HepG2 (cell line): ENCODE measurements around the gene HSD11B2. TPM values are rescaled to one million over a fixed set of nuclear protein-coding genes. Genes with fewer than 3 reads are reported as not detected.

ENCODE experiments used
- ATAC-seq: fragments of 200-7000 bp; cut with Tn5 transposase; 3 replicates; pipeline ENCODE4 v1.9.1; 2020; ENCODE audit warnings: mild to moderate bottlenecking, moderate library complexity
- BruUV-seq: library from RNA; stranded (reverse); fragments of 400-500 nt; replicated peaks from 2 replicates; lab custom pipeline; 2021; lab: Mats Ljungman, UMichigan
- CTCF ChIA-PET: fragments of 300-600 bp; formaldehyde crosslinking; extraction: SDS; loops from one replicate; lab custom pipeline; 2021; ENCODE audit warnings: low total read pairs, inconsistent platforms, low intra/inter-chr PET ratio; lab: Yijun Ruan, JAX
- POLR2A ChIA-PET: fragments of 350-600 bp; sonication (Branson Sonifier 250); formaldehyde crosslinking; loops from one replicate; lab custom pipeline; 2020; ENCODE audit warnings: antibody characterized with exemption, inconsistent platforms; lab: Yijun Ruan, JAX
- DNase-seq: peaks from one replicate; pipeline ENCODE4 v3.0.0-alpha.2; 2015; ENCODE audit warnings: low spot score
- FAIRE-seq: peaks from 3 replicates; lab custom pipeline; 2011; peaks lifted over from hg19 to GRCh38; lab: Jason Lieb, UNC
- H2AFZ ChIP-seq: one replicate; pipeline ENCODE4 v1.6.1; 2011; ENCODE audit warnings: low read length, inconsistent platforms
- H3K27ac ChIP-seq: fragments of 300-600 bp; 3 replicates; pipeline ENCODE4 v1.8.0; 2011; ENCODE audit warnings: mixed run types, mild to moderate bottlenecking, mixed read lengths, low read length, inconsistent platforms; ENCODE audit not compliant: insufficient read depth; ENCODE audit errors: extremely low read length
- H3K27me3 ChIP-seq, 2 experiments: fragments of 200-600 bp in 1 of 2; 2 replicates in 1 of 2; 3 replicates in 1 of 2; pipeline versions ENCODE4 v1.6.0 to v1.8.0; 2011; ENCODE audit warnings: low read length in 2 of 2, mild to moderate bottlenecking in 2 of 2, moderate library complexity in 2 of 2, inconsistent platforms in 1 of 2; ENCODE audit not compliant: insufficient read depth in 2 of 2, control insufficient read depth in 1 of 2
- H3K36me3 ChIP-seq, 2 experiments: fragments of 200-600 bp in 1 of 2; replicated peaks in 1 of 2; 2 replicates in 1 of 2; 3 replicates in 1 of 2; pipeline versions ENCODE4 v1.5.1 to v1.8.0; 2011; ENCODE audit warnings: low read length in 2 of 2, inconsistent platforms in 1 of 2; ENCODE audit not compliant: insufficient read depth in 2 of 2, control insufficient read depth in 1 of 2
- H3K4me1 ChIP-seq: 2 replicates; pipeline ENCODE4 v1.5.1; 2012; ENCODE audit warnings: low read length, inconsistent platforms; ENCODE audit not compliant: insufficient read depth
- H3K4me2 ChIP-seq: 2 replicates; pipeline ENCODE4 v1.6.0; 2011; ENCODE audit warnings: low read depth, low read length, inconsistent platforms
- H3K4me3 ChIP-seq, 3 experiments: fragments of 200-600 bp in 1 of 3; sonication (generic), shearing (Covaris generic) in 1 of 3; replicated peaks in 1 of 3; 2 replicates each; pipeline ENCODE4 v1.5.1; 2011 to 2016; ENCODE audit warnings: low read length in 3 of 3, inconsistent platforms in 2 of 3, low read depth in 2 of 3, mild to moderate bottlenecking in 2 of 3, control low read depth in 1 of 3, mixed read lengths in 1 of 3; ENCODE audit not compliant: insufficient read depth in 1 of 3
- H3K79me2 ChIP-seq: one replicate; pipeline ENCODE4 v1.6.1; 2011; ENCODE audit warnings: low read length, inconsistent platforms; ENCODE audit not compliant: insufficient read depth
- H3K9ac ChIP-seq: 2 replicates; pipeline ENCODE4 v1.6.0; 2011; ENCODE audit warnings: mild to moderate bottlenecking, low read depth, low read length, inconsistent platforms; ENCODE audit not compliant: insufficient read depth
- H3K9me3 ChIP-seq: 2 replicates; pipeline ENCODE4 v1.5.1; 2012; ENCODE audit warnings: mild to moderate bottlenecking, low read length
- H4K20me1 ChIP-seq: 2 replicates; pipeline ENCODE4 v1.6.0; 2011; ENCODE audit warnings: inconsistent platforms, mild to moderate bottlenecking, low read length, moderate library complexity; ENCODE audit not compliant: insufficient read depth
- FOXP1 ChIP-seq, 2 experiments: fragments of 450-650 bp in 1 of 2; IDR thresholded peaks; 2 replicates each; pipeline ENCODE4 v1.6.1; 2017 to 2018; ENCODE audit warnings: antibody characterized with exemption in 1 of 2
- HNRNPUL1 ChIP-seq: fragments of 200-400 bp; formaldehyde crosslinking; IDR thresholded peaks from 2 replicates; pipeline ENCODE4 v1.6.1; 2017; ENCODE audit warnings: low read depth, mild to moderate bottlenecking, low read length, moderate library complexity
- LCORL ChIP-seq, 2 experiments: fragments of 450-650 bp in 1 of 2; sonication (generic) in 1 of 2; formaldehyde crosslinking in 1 of 2; IDR thresholded peaks; 2 replicates each; pipeline versions ENCODE4 v1.5.0 to v1.6.1; 2017 to 2020; ENCODE audit warnings: antibody characterized with exemption in 1 of 2, missing genetic modification reagents in 1 of 2
- MAFK ChIP-seq, 2 experiments: IDR thresholded peaks in 1 of 2; conservative IDR thresholded peaks in 1 of 2; 2 replicates each; pipeline ENCODE4 v1.6.1; 2011; ENCODE audit warnings: improper control_type of control experiment in 2 of 2, low read length in 2 of 2
- MAZ ChIP-seq, 2 experiments: sonication (generic) in 1 of 2; formaldehyde crosslinking in 1 of 2; IDR thresholded peaks; 2 replicates each; pipeline versions ENCODE4 v1.5.0 to v1.6.1; 2012 to 2020; ENCODE audit warnings: low read depth in 2 of 2, mild to moderate bottlenecking in 2 of 2, borderline replicate concordance in 1 of 2, improper control_type of control experiment in 1 of 2, low read length in 1 of 2, missing genetic modification reagents in 1 of 2, moderate library complexity in 1 of 2
- MEF2D ChIP-seq: sonication (generic); formaldehyde crosslinking; IDR thresholded peaks from 2 replicates; pipeline ENCODE4 v1.5.1; 2020; ENCODE audit warnings: mild to moderate bottlenecking, missing genetic modification reagents
- NONO ChIP-seq, 2 experiments: fragments of 450-650 bp in 1 of 2; sonication (generic) in 1 of 2; formaldehyde crosslinking in 1 of 2; IDR thresholded peaks in 1 of 2; conservative IDR thresholded peaks in 1 of 2; 2 replicates each; pipeline versions ENCODE4 v1.6.1 to v1.8.0; 2017 to 2022; ENCODE audit warnings: mild to moderate bottlenecking in 1 of 2, missing genetic modification reagents in 1 of 2, moderate library complexity in 1 of 2
- NR2F6 ChIP-seq, 2 experiments: IDR thresholded peaks; 2 replicates each; pipeline ENCODE4 v1.6.1; 2016; ENCODE audit warnings: antibody characterized with exemption in 1 of 2, mild to moderate bottlenecking in 1 of 2
- PLRG1 ChIP-seq: fragments of 450-650 bp; conservative IDR thresholded peaks from 2 replicates; pipeline ENCODE4 v1.6.1; 2016
- POLR2AphosphoS5 ChIP-seq: IDR thresholded peaks from 2 replicates; pipeline ENCODE4 v1.6.1; 2012; ENCODE audit warnings: low read depth, low read length
- TCF12 ChIP-seq, 2 experiments: fragments of 450-650 bp in 1 of 2; sonication (generic) in 1 of 2; formaldehyde crosslinking in 1 of 2; IDR thresholded peaks; 2 replicates each; pipeline versions ENCODE4 v1.6.1 to v1.8.0; 2017 to 2022; ENCODE audit warnings: antibody characterized with exemption in 1 of 2, mild to moderate bottlenecking in 1 of 2, missing genetic modification reagents in 1 of 2, moderate library complexity in 1 of 2
- ZNF121 ChIP-seq: sonication (generic); formaldehyde crosslinking; IDR thresholded peaks from 2 replicates; pipeline ENCODE4 v1.5.0; 2020; ENCODE audit warnings: mild to moderate bottlenecking, missing genetic modification reagents
- ZNF296 ChIP-seq: sonication (generic); formaldehyde crosslinking; conservative IDR thresholded peaks from 2 replicates; pipeline ENCODE4 v1.5.0; 2020; ENCODE audit warnings: mild to moderate bottlenecking, missing genetic modification reagents
- ZNF350 ChIP-seq: sonication (generic); formaldehyde crosslinking; IDR thresholded peaks from 2 replicates; pipeline ENCODE4 v1.4.0; 2020; ENCODE audit warnings: mild to moderate bottlenecking, low read depth, missing genetic modification reagents, borderline replicate concordance
- ZNF746 ChIP-seq: sonication (generic); formaldehyde crosslinking; IDR thresholded peaks from 2 replicates; pipeline ENCODE4 v1.8.0; 2022; ENCODE audit warnings: mild to moderate bottlenecking, missing genetic modification reagents
- ZNF816 ChIP-seq: sonication (generic); formaldehyde crosslinking; IDR thresholded peaks from 2 replicates; pipeline ENCODE4 v1.8.0; 2022; ENCODE audit warnings: missing genetic modification reagents, mild to moderate bottlenecking, borderline replicate concordance
- WGBS: methylation state at CpG from one replicate; pipeline ENCODE4 v1.1.6; 2017; ENCODE audit warnings: low lambda C conversion rate; 5-methylcytosine and 5-hydroxymethylcytosine counted together
- in situ Hi-C: cut with HindIII; loops from 2 replicates; pipeline ENCODE4 v1.10.0; 2017; ENCODE audit warnings: low pct_unique_long_range_greater_than_20kb; ENCODE audit not compliant: extremely low pct_ligation_motif_present
- intact Hi-C: fragments of 100-400 bp; cut with micrococcal nuclease; formaldehyde crosslinking; loops from one replicate; pipeline ENCODE4 v1.10.0; 2022; ENCODE audit not compliant: unreplicated experiment
- polyA plus RNA-seq, 8 experiments: library from polyadenylated mRNA; depleted of rRNA in 3 of 8; stranded (reverse) in 7 of 8; unstranded in 1 of 8; fragments of >200 nt; fragmentation: Illumina TruSeq in 4 of 8; extraction: Trizol in 4 of 8; gene quantifications; 2 replicates each; pipeline versions ENCODE4 v1.2.1 to v1.2.3, GENCODE V29; 2011 to 2016; ENCODE audit warnings: low read depth in 4 of 8, missing spikeins in 1 of 8, mixed read lengths in 1 of 8; ENCODE audit not compliant: insufficient read depth in 1 of 8
- total RNA-seq, 5 experiments: library from RNA; depleted of rRNA; stranded (reverse); fragments of >200 nt; fragmentation: Illumina TruSeq; extraction: Trizol; gene quantifications; 2 replicates each; pipeline ENCODE4 v1.2.3, GENCODE V29; 2016; ENCODE audit warnings: low read depth in 1 of 5
- TF ChIP-seq, protein P1 (sequence below): sonication (generic); formaldehyde crosslinking; IDR thresholded peaks from 2 replicates; pipeline ENCODE4 v1.5.0; 2020; ENCODE audit warnings: mild to moderate bottlenecking, missing genetic modification reagents, borderline replicate concordance

The HSD11B2 gene
- total and polyA plus RNA-seq, 2 of the 13 experiments (the other 11 are each of a cell fraction or from before 2014, with no cell fraction given), result 8.9 to 13.6 TPM

- Histone ChIP-seq H3K4me1 (peaks cover 48% of the 10 kb centered on the region), H3K27ac (peak overlapping the region; percentile 82), H3K27me3 (peaks cover 0 to 2% of the 10 kb centered on the region in 2 experiments; a peak in 1 of 5 replicates), H3K4me2 (peak overlapping the region; percentile 99), H3K79me2 (no peaks in the 10 kb centered on the region), H2AFZ (peak overlapping the region; percentile 45), H3K9me3 (no peaks in the 10 kb centered on the region), H4K20me1 (no peaks in the 10 kb centered on the region), H3K4me3 (peak overlapping the region; percentile 67 to 92 (median 79)), H3K9ac (peak overlapping the region; percentile 79), H3K36me3 (no peaks in the 10 kb centered on the region)
- ChIA-PET POLR2A (interaction anchor here (0.5 to 5.5 kb wide), 14 partner anchors 8 to 548 kb away, joined by 3 to 182 read pairs (median 3); partner anchors contain the start of genes ATP6V0D1, KCTD19, LRRC36 and TMEM208), CTCF (no interaction called here)
- ATAC-seq (no peak), FAIRE-seq (no peak), DNase-seq (no peak)
- whole genome bisulfite sequencing, result 8% methylated on average over 11 of the region's 13 CpGs
- in situ Hi-C loops (loop anchor here (5.0 kb wide), 1 partner anchor 35 kb away; no protein-coding TSS in a partner anchor), intact Hi-C loops (no loop called here)
- no TSS peak for BruUV-seq
- peak; percentile 46 to 62 for TF ChIP-seq MAFK (conservative IDR thresholded peaks at IDR 0.05 in 1 of 2, IDR thresholded peaks at IDR 0.05 in 1 of 2; ENCODE audit: low read length in 2 of 2)
- no peak for TF ChIP-seq FOXP1 (IDR thresholded peaks at IDR 0.05)
- TF ChIP-seq FOXP1 (CRISPR knock-in tag; IDR thresholded peaks at IDR 0.05), result no peak
- TF ChIP-seq, protein P1, sequence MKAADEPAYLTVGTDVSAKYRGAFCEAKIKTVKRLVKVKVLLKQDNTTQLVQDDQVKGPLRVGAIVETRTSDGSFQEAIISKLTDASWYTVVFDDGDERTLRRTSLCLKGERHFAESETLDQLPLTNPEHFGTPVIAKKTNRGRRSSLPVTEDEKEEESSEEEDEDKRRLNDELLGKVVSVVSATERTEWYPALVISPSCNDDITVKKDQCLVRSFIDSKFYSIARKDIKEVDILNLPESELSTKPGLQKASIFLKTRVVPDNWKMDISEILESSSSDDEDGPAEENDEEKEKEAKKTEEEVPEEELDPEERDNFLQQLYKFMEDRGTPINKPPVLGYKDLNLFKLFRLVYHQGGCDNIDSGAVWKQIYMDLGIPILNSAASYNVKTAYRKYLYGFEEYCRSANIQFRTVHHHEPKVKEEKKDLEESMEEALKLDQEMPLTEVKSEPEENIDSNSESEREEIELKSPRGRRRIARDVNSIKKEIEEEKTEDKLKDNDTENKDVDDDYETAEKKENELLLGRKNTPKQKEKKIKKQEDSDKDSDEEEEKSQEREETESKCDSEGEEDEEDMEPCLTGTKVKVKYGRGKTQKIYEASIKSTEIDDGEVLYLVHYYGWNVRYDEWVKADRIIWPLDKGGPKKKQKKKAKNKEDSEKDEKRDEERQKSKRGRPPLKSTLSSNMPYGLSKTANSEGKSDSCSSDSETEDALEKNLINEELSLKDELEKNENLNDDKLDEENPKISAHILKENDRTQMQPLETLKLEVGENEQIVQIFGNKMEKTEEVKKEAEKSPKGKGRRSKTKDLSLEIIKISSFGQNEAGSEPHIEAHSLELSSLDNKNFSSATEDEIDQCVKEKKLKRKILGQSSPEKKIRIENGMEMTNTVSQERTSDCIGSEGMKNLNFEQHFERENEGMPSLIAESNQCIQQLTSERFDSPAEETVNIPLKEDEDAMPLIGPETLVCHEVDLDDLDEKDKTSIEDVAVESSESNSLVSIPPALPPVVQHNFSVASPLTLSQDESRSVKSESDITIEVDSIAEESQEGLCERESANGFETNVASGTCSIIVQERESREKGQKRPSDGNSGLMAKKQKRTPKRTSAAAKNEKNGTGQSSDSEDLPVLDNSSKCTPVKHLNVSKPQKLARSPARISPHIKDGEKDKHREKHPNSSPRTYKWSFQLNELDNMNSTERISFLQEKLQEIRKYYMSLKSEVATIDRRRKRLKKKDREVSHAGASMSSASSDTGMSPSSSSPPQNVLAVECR (CRISPR knock-in tag), result peak; percentile 47; the same call in 1 of the 2 replicates
- 0 out of 2 replicates have a peak, but pooled peaks have one; percentile 22 for TF ChIP-seq ZNF296 (CRISPR knock-in tag)
- peak; percentile 32; the same call in 1 of the 2 replicates for TF ChIP-seq NR2F6 (IDR thresholded peaks at IDR 0.05)
- no peak for TF ChIP-seq NR2F6 (CRISPR knock-in tag; IDR thresholded peaks at IDR 0.05)
- TF ChIP-seq ZNF816 (CRISPR knock-in tag), result 0 out of 2 replicates have a peak, but pooled peaks have one; percentile 21
- TF ChIP-seq MEF2D (CRISPR knock-in tag), result no peak
- TF ChIP-seq HNRNPUL1, result no peak
- 0 out of 2 replicates have a peak, but pooled peaks have one; percentile 23 for TF ChIP-seq ZNF350 (CRISPR knock-in tag)
- TF ChIP-seq POLR2AphosphoS5, result peak; percentile 68
- no peak for TF ChIP-seq TCF12 (IDR thresholded peaks at IDR 0.05)
- 0 out of 2 replicates have a peak, but pooled peaks have one; percentile 6 for TF ChIP-seq TCF12 (CRISPR knock-in tag; IDR thresholded peaks at IDR 0.05)
- no peak for TF ChIP-seq MAZ (IDR thresholded peaks at IDR 0.05; ENCODE audit: borderline replicate concordance, low read depth, low read length)
- peak; percentile 22; the same call in 1 of the 2 replicates for TF ChIP-seq MAZ (CRISPR knock-in tag; IDR thresholded peaks at IDR 0.05; ENCODE audit: low read depth)
- no peak for TF ChIP-seq PLRG1
- TF ChIP-seq ZNF121 (CRISPR knock-in tag), result 0 out of 2 replicates have a peak, but pooled peaks have one; percentile 1
- TF ChIP-seq NONO (IDR thresholded peaks at IDR 0.05), result no peak
- TF ChIP-seq NONO (CRISPR knock-in tag; conservative IDR thresholded peaks at IDR 0.05), result 0 out of 2 replicates have a peak, but pooled peaks have one; percentile 17
- peak; percentile 38 for TF ChIP-seq ZNF746 (CRISPR knock-in tag)
- no peak for TF ChIP-seq LCORL (IDR thresholded peaks at IDR 0.05)
- peak; percentile 50; the same call in 1 of the 2 replicates for TF ChIP-seq LCORL (CRISPR knock-in tag; IDR thresholded peaks at IDR 0.05)
Observed at GRCh38 chr16:67431775-67432505, 1.0 kb downstream of the HSD11B2 start.
